GM18498 (cell line): ENCODE results near the gene AP4M1.

Experiments used
- ATAC-seq: cut with Tn5 transposase; IDR thresholded peaks from one replicate; pipeline ENCODE4 v1.9.1; 2021; ENCODE audit warnings: mild to moderate bottlenecking, moderate library complexity; ENCODE audit not compliant: unreplicated experiment

The AP4M1 gene, protein sequence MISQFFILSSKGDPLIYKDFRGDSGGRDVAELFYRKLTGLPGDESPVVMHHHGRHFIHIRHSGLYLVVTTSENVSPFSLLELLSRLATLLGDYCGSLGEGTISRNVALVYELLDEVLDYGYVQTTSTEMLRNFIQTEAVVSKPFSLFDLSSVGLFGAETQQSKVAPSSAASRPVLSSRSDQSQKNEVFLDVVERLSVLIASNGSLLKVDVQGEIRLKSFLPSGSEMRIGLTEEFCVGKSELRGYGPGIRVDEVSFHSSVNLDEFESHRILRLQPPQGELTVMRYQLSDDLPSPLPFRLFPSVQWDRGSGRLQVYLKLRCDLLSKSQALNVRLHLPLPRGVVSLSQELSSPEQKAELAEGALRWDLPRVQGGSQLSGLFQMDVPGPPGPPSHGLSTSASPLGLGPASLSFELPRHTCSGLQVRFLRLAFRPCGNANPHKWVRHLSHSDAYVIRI

GRCh38 chr7:100101016-100101862 is at the start of gene AP4M1, which contains the start of gene MCM7:
TSS of gene AP4M1 (plus strand) at chr7:100101643. CDS start at chr7:100101715, 72 bp downstream.
TSS of gene MCM7 (minus strand) at chr7:100101397. CDS start at chr7:100101294, 103 bp downstream.
- peak; percentile 85 for ATAC-seq

DNA sequence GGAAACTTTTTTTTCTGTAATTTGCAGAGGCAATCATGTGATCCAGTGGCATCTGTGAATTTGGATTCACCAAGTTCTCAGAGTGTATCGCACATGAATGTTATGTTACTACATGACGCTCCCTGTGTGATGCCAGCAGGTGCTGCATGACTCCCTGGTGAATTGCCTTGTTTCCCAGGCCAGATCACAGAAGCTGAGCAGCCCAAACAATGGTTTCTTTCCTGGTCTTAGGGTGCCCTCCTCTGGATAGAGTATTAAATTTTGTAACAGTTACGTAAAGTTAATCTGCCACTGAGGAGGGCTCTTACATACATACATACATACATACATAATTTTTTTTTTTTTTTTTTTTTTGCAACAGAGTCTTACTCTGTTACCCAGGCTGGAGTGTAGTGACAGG is 48.2 kb upstream of the AP4M1 start:
- ATAC-seq, result no peak

GRCh38 chr7:100057006-100057405 is 44.4 kb upstream of the AP4M1 start:
- ATAC-seq, result no peak

- ATAC-seq, result no peak
These were observed 42.1 kb upstream of the AP4M1 start for GRCh38 chr7:100059251-100059739.

DNA sequence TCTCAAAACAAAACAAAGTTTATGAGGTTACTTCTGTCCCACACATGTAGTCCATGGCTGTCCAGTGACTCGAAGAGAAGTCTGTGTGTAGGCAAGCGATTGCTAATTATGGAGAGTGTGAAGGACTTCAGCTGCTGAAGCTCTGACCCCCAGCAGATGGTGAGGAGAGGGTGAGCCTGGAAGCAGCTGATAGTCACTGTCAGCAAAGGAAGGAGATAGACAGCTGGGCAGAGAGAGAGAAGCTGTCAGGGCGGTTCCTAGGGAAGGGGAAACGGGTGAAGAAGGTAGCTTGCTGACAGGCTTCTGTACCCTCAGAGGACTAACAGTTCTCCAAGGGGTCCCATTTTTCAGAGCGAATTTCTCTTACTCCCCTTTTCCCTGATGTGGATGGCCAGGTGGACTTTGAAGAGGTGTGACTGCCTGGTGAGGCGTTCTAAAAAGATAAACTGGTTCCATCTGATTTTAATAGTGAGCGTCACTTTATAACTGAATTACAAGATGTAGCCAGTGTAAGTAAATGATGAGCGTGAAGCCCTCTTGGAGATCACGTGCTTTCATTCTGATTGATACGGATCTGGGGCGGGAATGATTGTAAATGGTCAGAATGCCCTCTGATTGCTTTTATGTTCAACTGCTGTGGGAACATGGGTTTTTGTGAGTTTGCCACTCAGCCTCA is 39.8 kb upstream of the AP4M1 start:
- no peak for ATAC-seq

- no peak for ATAC-seq
These were observed 38.1 kb upstream of the AP4M1 start for GRCh38 chr7:100063376-100063775.

- no peak for ATAC-seq
These were observed 37.3 kb upstream of the AP4M1 start for GRCh38 chr7:100064162-100064561.

GRCh38 chr7:100065452-100066186 is 35.8 kb upstream of the AP4M1 start:
- ATAC-seq, result no peak

DNA sequence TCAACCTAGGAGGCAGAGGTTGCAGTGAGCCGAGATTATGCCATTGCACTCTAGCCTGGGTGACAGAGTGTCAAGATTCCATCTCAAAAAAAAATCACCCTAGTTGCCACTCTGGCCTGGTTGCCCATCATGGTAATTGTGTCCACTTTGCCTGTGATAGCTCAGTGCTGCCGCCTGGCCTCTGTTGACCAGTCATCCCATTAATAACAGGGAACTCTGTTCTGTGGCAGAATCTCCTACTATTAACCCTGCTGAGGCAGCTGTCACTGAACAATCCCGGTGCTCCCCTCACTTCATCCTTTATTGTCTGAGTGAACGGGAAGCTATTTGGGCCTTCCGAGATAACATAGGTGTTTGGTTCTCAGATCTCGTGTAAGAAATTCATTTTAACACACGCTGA is 34.5 kb upstream of the AP4M1 start:
- no peak for ATAC-seq

GRCh38 chr7:100069991-100070390 is 31.5 kb upstream of the AP4M1 start:
- ATAC-seq, result no peak

GRCh38 chr7:100071018-100071723 is 30.3 kb upstream of the AP4M1 start:
- ATAC-seq, result no peak

DNA sequence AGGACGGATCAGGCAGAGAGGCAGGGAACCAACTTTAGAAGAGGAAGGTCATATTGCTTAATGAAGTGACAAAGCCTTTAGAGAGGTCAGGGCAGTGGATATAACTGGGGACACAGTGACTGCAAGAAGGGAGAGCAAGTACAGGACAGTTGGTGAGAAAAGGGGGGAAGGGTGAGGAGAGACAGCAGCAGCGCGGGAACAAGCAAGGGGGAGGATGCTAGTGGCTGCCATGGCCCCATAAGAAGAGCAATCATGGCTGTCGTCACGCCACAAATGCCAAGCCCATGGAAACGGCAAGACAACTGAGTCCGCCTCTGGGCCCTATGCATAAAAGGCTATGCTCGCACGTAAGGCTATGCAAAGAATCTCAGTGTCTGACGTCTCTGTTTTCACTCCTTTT is 29.0 kb upstream of the AP4M1 start:
- ATAC-seq, result no peak

- no peak for ATAC-seq
These were observed 26.6 kb upstream of the AP4M1 start for GRCh38 chr7:100074841-100075240.

DNA sequence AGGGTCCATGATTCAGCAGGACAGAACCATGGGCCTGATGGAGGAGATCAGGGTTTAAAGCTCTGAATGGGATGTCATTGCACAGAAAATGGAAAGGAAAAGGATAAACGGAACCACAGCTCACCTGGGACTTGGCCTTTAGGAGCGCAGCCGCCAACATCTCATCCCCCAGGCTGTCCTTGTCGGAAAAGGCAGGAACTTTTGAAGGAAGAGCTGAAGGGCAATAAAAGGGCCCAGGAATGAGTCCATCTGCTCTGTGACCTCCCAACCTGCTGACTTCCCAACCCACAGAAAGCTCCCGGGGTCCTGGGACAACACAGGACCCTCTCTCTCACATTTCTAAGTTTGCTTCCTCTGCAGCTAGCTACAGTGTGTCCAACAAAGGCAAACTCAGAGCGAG is 26.0 kb upstream of the AP4M1 start:
- ATAC-seq, result no peak

DNA sequence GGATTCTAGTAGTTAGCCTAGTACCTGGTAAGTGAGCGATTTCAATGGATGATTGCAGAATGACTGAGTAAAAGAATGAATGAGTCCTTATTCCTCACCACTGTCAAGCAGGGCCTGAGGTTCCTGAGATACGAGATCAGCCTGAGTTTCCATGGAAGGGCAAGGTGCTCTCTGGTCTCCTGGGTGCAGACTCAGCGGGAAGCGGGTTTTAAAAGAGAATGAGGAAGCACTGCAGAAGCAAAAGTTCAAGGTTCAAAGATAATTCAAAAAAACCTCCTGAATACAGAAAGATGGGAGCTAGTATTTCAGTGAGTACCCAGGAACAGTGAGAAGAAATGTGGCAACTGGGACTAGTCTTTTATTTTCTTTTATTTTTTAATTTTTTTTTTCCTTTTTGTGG is 24.2 kb upstream of the AP4M1 start:
- ATAC-seq, result no peak

DNA sequence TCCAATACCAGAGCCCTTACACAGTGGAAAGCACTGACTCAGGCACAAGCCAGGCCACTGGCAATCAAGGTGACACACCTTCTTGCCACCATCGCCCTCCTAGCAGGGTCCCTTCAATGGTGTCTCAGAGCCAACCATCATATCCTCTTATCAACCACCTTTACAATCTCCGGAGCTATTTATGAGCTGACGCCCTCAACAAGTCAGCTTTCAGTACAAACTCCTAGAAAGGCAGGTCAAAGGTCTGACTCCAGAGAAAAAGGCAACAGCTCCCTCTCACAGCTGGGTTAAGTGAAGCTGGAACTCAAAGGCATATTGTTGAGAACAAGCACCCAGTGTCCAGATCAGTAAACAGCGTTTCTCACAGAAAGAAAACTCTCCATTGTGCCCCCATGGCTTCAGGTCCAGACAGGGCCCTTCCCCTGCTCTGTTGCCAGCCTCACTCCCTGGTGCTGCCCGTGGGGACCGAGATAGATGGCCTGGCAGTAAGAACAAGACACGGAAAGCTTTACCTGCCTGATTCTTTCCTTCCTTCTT is 22.4 kb upstream of the AP4M1 start:
- ATAC-seq, result no peak

GRCh38 chr7:100080907-100081534 is 20.4 kb upstream of the AP4M1 start:
- ATAC-seq, result no peak

DNA sequence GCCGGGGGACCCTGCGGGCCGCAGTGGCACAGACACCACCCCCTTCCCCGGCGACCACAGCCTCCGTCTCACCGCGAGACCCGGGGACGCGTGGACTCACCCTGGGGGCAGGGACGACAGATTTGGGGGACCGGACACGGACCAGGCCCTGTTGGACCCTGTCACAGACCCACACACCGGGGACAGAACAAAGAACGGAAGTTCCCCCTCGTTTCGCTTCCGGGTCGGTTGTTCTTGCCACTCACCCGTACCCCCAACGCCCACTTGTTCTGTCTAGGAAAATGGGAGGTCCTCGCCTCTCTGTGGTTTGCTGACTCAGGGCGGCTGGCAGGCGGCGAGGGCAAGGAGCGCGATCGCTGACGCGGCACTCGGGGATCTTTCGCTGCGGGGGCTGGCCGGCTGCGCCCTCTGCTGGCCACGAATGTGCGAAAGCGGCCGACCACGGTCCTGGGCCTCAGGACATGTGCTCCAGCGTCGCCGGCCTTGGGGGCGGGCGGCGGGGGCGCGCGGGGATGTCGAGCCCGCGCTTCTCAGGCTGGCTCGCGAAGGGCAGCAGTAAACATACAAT is 19.8 kb upstream of the AP4M1 start, which contains the start of gene ZNF3:
Gene ZNF3, minus strand, starts transcription at position 189 of the 568 bp plus-strand sequence. CDS start 4,366 bp downstream, outside the sequence.
- peak; percentile 88 for ATAC-seq

DNA sequence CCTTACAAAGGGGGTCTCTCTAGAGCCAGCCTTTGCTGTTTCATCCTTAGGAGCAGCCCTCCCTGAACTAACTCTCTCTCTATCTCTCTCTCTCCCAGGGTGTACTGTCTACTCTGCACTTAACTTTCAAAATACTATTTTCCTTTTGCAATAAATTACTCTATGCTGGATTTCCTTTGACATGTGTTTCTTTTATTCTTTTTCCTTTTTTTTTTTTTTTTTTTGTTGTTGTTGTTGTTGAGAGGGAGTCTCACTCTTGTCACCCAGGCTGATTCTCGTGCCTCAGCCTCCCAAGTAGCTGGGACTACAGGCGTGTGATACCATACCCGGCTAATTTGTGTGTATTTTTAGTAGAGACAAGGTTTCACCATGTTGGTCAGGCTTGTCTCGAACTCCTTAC is 18.5 kb upstream of the AP4M1 start:
- no peak for ATAC-seq
